ENCODE results near the gene EFCAB11. TPM values are rescaled to one million over a fixed set of nuclear protein-coding genes. Genes with fewer than 3 reads are reported as not detected.

Gene EFCAB11
- total RNA-seq, 1 experiment from 2014 or later = 18.1 TPM

DNA sequence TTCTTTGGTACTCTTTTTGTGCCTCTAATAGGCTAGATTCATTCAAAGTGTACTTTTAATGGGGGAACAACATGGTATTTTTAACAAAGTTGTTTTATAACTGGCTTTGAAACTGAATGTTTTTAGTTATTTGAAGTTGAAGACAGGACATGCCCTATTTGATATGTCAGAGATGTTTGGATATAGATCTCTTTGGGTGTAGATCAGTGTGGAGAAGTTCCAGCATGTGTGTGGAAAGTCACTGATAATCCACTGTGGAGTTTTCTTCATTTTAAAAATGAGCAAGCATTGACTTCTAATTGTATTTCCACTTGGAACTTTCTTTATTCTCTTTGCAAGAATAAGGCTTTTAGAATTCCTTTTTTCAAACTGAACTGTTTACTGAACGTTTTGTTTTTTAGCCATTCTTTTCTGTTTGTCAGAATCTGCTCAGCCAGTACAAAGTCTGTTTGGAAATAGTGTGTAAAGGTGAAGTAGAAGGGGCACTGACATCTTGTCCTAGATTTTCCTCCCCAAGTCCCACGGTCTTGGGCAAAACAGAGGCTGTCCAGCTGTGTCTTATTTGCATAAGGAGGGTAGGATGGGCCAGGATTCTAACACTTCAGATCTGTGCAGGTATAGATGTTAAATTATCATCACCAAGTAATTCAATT lies 36.2 kb upstream of the EFCAB11 start:
- Histone ChIP-seq H3K36me3 (ENCODE audit: control insufficient read depth in 1 of 2, insufficient read depth in 2 of 2, low read length in 2 of 2) (peaks cover 11 to 42% of the 10 kb centered on the region in 2 experiments; a peak in 3 of 4 replicates), H3K9ac (ENCODE audit: low read length) (no peak overlapping the region), H3K27ac (ENCODE audit: low read depth, low read length) (no peak overlapping the region), H3K4me3 (replicated peaks in 1 of 2; ENCODE audit: low read depth in 1 of 2, low read length in 2 of 2) (no peak overlapping the region), H4K20me1 (ENCODE audit: insufficient read depth) (no peaks in the 10 kb centered on the region), H3K79me2 (ENCODE audit: insufficient read depth, low read length) (no peaks in the 10 kb centered on the region), H3K9me3 (ENCODE audit: control insufficient read depth in 1 of 2, insufficient read depth in 1 of 2, low read depth in 1 of 2, low read length in 2 of 2) (no peaks in the 10 kb centered on the region), H3K4me1 (ENCODE audit: control insufficient read depth in 1 of 2, insufficient read depth in 2 of 2, low read length in 2 of 2) (no peaks in the 10 kb centered on the region), H3K4me2 (ENCODE audit: low read length) (no peak overlapping the region), H3K9me2 (ENCODE audit: insufficient read depth) (no peaks in the 10 kb centered on the region), H3K27me3 (ENCODE audit: insufficient read depth, low read length) (no peaks in the 10 kb centered on the region), H2AFZ (ENCODE audit: low read depth, low read length, poor library complexity, severe bottlenecking) (no peak overlapping the region)
- RAD21 ChIA-PET (ENCODE audit: low non-redundant PET in 1 of 2, low total read pairs in 2 of 2, uncharacterized antibody in 2 of 2, unreplicated experiment in 2 of 2) = no interaction called here
- no peak for ATAC-seq
- TF ChIP-seq YY1 (IDR thresholded peaks at IDR 0.05; ENCODE audit: extremely low read depth, insufficient replicate concordance, low read depth, low read length) = no peak
- TF ChIP-seq CBX3 (IDR thresholded peaks at IDR 0.05; ENCODE audit: low read depth) = no peak
- no peak for TF ChIP-seq EZH2 (IDR thresholded peaks at IDR 0.05)
- TF ChIP-seq, protein P1, sequence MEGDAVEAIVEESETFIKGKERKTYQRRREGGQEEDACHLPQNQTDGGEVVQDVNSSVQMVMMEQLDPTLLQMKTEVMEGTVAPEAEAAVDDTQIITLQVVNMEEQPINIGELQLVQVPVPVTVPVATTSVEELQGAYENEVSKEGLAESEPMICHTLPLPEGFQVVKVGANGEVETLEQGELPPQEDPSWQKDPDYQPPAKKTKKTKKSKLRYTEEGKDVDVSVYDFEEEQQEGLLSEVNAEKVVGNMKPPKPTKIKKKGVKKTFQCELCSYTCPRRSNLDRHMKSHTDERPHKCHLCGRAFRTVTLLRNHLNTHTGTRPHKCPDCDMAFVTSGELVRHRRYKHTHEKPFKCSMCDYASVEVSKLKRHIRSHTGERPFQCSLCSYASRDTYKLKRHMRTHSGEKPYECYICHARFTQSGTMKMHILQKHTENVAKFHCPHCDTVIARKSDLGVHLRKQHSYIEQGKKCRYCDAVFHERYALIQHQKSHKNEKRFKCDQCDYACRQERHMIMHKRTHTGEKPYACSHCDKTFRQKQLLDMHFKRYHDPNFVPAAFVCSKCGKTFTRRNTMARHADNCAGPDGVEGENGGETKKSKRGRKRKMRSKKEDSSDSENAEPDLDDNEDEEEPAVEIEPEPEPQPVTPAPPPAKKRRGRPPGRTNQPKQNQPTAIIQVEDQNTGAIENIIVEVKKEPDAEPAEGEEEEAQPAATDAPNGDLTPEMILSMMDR (IDR thresholded peaks at IDR 0.05 in 2 of 3, conservative IDR thresholded peaks at IDR 0.05 in 1 of 3; ENCODE audit: borderline replicate concordance in 1 of 3, insufficient read depth in 1 of 3, low read depth in 2 of 3, low read length in 2 of 3) = no peak
- TF ChIP-seq JUND (IDR thresholded peaks at IDR 0.05) = no peak
- no peak for TF ChIP-seq EGR1 (IDR thresholded peaks at IDR 0.05; ENCODE audit: low read depth)
- TF ChIP-seq, protein P2, sequence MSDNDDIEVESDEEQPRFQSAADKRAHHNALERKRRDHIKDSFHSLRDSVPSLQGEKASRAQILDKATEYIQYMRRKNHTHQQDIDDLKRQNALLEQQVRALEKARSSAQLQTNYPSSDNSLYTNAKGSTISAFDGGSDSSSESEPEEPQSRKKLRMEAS (IDR thresholded peaks at IDR 0.05) = no peak
- TF ChIP-seq ZNF274 (IDR thresholded peaks at IDR 0.05; ENCODE audit: low read depth, low read length) = no peak
- no peak for TF ChIP-seq POLR2A (IDR thresholded peaks at IDR 0.05; ENCODE audit: borderline replicate concordance, extremely low read depth, insufficient read depth, insufficient read length)
- TF ChIP-seq FOSL1 (IDR thresholded peaks at IDR 0.05; ENCODE audit: low read depth) = no peak
- TF ChIP-seq RAD21 (IDR thresholded peaks at IDR 0.05; ENCODE audit: low read depth) = no peak
- TF ChIP-seq POLR2AphosphoS5 (IDR thresholded peaks at IDR 0.05; ENCODE audit: low read depth, low read length) = no peak
- intact Hi-C loops (cut with micrococcal nuclease) = no loop called here
- no peak for DNase-seq (ENCODE audit: low read depth, low spot score)
- no TSS peak for BruUV-seq (replicated peaks)
- POLR2A ChIA-PET = no interaction called here
- CTCF ChIA-PET = interaction anchor here (1.4 kb wide), 1 partner anchor 18 kb away, joined by 4 read pairs; no protein-coding TSS in a partner anchor
